Amniotic stem cell (primary cell): ENCODE measurements around the gene BCAS3.
"Not testable (repeated sequence)": the region's sequence is repeated elsewhere in the genome, so short reads cannot be mapped to it uniquely, and the experiment has no call there.

Source experiments
- DNase-seq: peaks from one replicate; lab custom pipeline; 2025; lab: John Stamatoyannopoulos, UW

BCAS3 gene

DNA sequence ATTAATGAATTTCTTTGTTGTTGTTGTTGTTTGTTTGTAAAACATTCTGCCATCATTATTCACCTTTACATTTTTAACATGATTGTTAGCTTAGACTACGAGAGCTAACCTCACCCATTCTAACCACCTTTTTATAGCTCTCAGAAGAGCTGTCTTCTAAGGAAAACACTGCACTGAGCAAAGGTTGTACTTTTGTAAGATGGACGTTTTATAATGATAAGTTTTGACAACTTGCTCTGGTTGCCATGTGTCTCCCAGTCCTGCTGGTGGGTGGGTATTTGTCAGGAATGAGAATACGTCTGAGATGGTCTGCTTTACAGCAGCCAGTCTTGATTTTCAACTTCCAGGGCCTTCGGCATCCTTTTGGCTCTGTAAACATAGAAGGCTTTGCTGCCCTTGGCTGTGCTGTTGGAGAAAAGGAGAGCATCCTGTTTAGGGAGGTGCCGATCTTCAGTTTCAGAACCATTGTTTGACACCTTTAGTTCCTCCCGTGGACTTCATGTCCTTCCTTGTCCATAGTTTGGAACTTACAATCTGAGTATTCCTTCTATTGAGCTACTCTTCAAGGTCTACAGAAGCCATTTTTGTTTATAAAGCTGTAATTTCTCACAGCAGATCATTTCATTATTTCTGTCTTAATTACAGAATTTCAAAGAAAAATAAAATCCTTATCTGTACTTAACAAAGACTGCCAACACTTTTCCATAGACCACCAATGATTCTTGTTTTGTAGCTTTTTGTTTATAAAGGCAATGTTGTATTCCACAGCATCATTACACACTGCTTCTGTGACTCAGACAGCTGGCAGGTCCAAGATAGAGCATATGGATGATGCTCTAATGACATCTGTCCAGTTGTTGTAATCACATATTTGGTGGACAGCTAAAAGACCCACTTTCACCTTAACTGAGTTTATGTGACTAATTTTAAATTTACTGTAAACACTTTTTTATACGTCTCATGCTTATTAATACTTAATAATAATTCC lies 451.9 kb downstream of the BCAS3 start:
- no peak for DNase-seq

DNA sequence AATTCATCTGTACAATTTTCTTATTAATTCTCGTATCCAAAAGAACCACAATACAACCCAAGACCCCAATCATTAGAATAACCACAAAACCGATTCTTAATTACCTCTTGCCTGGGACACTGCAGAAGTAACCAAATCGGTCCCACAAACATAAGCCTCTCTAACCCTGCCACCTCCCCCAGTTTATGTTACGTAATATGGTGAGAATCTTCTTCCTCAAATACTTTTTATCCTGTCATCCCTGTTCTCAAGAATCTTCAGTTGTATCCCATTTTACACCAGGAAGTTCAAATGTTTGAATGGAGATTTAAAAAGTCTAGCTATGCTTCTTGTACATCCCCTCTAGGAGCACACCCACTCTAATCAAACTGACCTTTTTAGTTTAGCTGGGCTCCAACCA lies 452.7 kb downstream of the BCAS3 start:
- DNase-seq, result no peak

DNA sequence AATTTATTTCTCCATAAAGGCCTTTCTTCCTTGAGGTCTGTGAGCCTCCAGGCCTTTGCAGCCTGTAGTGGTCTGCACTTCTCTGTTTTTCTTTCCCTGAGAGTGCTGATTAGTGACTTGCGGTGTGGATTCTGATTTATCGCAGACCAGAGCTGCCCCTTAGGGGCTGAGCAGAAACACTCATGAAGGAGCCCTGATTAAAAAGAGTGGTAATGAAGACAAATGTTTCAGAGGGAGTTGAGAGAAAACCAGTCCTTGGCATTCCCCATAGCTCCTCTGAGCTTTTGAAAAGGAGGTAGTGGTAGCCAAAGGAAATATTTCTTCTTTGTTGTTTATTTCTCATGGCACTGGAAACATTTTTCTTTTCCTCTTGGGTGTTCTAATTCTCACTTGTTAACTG lies 453.9 kb downstream of the BCAS3 start:
- no peak for DNase-seq

DNA sequence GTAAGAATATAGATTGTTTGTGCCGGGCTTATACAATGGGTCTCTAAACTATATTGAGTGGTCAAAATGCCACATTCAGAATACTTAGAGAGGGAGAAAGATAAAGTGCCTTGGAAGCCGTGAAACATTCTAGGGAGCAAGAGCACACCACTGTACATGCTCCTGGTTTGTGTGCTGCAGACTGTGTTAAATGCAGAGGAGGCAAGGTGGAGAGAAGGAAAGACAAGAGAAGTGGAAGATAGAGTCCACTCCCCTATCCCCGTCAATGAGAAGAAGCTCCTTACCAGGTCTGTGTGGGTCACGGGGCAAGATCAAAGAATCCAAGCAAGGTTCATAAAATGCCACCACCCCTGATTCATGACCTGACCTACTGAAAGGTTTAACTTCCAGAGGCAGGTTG lies 454.9 kb downstream of the BCAS3 start:
- no peak for DNase-seq

DNA sequence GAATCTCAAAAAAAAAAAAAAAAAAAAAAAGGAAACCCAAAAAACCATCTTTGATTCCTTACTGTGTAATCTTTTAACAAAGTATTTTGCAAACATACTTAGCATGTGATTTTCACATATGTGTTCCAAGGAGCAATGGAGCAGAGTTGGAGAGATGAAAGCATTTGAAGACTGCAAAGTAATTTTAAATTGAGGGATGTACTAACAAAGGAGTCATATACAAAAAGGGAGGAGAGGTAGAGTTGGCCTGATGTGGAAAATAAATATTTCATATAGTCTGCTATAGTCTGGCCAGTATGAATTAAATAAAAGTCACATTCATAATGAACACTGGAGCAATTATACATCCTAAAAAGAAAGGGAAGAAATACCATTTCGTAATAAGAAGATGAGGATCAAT lies 456.2 kb downstream of the BCAS3 start:
- no peak for DNase-seq

DNA sequence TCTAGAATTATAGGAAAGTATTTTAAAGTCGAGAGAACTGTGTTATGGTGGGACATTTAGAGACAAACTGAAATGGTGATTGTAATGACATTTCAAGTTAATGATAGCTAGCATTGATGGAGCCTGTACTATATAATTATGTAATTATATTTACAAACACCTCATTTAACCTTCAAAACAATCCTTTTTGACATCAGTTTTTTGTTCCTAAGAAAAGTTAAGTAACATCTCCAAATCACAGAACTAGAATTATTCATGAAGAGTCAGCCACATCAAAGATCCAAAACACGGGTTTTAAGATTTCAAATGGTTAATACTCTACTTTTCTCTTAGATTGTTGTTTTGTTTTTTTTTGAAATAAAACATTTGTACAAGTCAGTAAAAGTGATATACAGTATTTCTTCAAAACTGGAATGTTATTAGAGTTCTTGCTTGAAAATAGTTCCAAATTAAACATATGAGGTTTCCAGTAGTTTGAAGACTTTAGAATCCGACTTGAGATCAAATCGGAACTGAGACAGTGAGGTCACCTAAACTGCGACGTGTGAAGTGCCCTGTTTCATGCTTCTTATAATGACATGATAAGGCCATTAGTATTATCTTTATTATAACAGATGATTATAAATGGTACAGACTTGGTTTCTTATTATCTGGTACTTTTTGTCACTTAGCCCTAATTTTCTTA lies 457.0 kb downstream of the BCAS3 start:
- DNase-seq, result no peak

DNA sequence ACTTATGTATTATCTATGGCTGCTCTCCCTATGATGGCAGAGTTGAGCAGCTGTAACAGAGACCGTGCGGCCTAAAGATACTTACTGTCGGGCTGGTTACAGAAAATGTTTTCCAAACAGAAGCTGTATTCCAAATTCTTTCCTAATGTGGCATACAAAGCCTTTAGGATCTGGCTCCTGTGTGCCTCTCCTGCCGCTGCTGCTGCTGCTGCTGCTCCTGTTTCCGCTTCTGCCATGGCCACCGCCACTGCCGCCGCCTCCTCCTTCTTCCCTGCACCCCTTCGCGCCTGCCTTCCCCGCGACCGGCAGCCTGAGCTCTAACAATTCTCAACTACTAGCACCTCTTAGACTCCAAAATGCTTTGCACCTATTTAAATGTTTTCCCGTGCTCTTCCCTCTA lies 458.1 kb downstream of the BCAS3 start:
- DNase-seq, result no peak

DNA sequence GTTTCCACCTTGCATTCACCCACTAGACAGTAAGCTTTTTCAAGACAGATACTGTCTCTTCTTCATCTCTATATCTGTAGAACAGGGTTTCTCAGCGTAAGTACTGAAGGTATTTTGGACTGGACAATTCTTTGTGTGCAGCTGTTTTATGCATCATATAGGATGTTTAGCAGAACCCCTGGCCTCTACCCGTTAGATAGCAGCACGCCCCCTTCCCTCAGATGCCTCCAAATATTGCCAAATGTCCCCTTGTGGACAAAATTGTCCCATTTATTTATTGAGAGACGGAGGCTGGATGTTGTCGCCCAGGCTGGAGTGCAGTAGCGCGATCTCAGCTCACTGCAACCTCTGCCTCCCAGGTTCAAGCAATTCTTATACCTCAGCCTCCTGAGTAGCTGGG lies 458.6 kb downstream of the BCAS3 start:
- no peak for DNase-seq

DNA sequence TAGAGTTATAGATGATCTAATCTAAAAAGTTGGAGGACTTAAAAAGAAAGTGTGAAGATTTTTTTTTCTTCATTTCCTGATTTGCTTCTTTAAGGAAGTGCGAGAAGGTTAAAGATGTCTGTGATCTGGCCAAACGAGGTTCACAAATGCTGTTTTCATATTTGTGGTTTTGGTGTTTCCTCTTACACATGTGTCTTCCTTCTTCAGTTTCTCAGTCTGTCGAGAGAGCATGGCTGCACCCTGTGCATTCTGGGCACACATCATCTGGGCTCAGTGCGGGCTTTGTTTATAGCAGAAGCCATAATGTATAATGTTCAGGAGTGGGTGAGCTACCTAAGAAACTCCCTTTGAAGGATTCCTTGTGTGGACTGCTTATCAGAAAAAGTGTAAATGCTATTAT lies 461.6 kb downstream of the BCAS3 start:
- DNase-seq, result no peak

DNA sequence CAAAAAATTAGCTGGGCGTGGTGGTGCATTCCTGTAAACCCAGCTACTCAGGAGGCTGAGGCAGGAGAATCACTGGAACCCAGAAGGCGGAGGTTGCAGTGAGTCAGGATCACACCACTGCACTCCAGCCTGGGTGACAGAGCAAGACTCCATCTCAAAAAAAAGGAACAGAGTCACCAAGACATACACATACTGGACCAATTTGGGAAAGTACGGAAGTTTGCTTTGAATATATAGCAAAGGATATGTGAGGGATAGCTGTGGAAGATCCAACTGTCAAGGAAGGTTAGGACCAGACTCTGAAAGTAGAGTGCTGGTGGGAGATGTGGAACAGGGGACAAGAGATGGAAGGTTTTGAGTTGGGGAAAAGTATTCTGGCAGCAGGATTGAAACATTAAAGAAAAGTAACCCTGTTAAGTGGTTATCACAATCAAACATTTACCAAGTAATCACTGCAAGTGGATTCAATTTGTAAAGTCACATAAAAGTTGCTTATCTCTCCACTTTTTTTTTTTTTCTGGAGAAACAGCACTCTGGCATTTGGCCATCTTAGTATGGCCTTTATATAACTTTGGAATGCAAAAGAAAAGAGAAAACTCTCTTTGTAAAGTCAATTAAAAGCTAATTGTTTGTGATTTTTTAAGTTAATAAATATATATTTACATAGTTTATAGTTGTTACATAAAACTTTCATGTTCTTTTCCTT lies 462.6 kb downstream of the BCAS3 start:
- no peak for DNase-seq

DNA sequence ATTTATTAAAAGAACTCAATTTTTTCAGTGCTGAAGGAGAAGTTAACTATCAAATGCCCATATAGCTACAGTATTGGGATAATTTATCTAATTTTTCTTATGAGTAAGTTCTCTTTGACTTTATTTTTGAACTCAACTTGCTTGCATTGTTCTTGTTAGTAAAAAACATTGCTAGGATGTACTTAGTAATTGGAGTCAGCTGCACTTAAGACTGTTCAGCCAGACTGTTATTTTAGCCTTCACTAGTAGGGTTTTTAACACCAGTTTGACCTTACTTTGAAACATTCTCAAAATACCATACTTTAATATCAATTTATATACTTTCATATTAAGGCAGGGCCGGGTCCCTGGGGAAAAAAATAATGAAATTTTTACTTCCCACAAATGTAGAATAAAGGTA lies 465.4 kb downstream of the BCAS3 start:
- no peak for DNase-seq

DNA sequence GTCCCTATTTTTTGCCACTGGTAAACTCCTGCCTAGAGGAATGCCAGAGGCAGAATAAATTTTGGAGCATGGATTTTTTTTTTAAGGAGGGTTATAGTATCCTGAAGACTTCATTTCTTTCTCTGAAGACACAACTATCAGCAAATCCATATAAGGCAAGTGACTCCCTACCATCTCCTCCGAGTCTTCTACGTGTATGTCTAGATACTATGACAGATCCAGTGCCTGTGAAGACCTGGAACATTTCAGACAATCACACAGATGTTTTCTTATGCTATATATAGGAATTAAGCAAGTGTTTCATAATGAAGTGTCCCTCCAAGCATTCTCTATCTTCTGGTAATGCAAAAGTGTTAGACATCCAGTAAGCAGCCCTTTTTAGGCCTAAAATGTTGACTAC lies 466.5 kb downstream of the BCAS3 start:
- DNase-seq, result no peak

DNA sequence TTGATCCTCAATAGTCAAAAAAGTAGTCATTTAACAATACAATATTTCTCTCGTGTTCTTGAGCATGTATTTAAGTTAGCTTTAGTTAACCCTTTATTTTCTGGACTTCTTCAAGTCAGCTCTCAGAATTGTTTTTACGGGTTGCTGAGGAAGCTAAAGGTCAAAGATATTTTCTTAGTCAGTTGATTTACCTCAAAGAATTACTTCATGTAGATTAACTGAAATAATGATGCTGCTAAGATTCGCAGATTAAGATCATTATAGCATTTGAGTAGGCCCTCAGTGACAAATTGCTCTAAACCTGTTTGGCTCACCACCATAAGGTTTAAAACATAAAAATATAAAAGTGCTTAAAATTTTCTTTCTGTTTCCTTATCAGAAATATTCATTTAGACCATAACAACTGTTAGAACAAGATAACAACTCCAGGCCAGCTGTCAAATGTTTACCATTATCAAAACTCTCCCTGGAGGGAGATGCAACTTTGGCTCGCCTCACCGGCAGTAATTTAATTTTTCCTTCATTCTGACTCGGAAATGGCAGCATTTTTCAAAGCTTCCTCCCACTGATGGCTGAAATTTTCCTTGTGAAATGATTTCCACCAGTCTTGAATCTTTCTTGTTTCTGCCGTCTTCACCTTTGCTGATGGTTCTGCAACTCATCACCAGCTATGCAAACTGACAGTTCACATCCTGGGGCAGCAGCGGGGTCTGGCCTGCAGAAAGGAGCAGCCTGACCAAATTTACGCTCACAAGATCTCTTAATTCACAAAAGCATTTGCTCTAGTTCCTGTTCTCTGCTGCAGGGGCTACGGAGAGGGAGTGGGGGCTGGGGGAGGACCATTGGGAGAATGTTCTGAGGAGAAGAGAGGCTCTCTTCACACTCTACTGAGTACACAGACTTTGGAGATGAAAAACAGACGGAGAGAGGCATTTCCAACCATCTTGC lies 467.2 kb downstream of the BCAS3 start:
- DNase-seq, result no peak

DNA sequence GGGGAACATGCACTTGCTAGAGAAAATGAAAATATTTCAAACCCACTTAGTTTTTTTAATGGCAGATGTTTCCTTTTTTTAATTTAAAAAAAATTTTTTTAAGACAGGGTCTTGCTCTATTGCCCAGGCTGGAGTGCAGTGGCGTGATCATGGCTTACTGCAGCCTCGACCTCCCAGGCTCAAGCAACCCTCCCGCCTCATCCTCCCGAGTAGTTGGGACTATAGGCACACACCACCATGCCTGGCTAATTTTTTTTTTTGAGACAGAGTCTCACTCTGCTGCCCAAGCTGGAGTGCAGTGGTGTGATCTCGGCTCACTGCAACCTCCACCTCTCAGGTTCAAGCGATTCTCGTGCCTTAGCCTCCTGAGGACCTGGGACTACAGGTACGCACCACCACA lies 469.2 kb downstream of the BCAS3 start:
- not testable (repeated sequence) for DNase-seq

DNA sequence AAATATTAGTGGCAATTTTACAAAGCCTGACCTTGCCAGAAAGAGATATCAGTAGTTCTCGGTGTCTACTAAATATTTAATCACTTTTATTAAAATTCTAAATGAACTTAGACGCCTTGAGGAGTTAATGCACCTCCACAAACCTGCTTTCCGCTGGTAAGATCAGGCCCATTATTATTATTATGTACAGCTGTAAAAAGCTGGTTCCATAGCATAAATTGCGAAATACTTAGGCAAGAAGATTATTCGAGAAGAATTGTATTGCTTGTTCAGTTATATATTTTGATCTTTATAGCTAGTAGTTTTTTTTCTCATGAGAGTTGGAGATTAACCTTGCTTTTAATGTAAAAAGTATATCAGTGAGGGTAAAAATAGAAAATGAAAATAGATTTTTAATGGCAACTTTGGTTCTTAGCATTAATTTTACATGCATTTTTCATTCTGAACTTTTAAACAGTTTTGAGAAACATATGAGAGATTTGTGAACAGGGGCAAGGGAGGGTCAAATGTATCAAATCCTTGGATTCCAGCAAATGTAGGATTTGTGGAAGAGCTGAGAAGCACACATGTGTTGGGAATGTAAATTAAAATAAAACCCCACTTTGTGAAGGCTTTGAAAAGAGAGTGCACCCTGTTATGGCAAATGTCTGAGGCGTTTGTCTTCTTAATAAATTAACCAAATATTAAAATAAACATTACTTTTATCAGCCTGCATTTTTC lies 471.6 kb downstream of the BCAS3 start:
- DNase-seq, result no peak

DNA sequence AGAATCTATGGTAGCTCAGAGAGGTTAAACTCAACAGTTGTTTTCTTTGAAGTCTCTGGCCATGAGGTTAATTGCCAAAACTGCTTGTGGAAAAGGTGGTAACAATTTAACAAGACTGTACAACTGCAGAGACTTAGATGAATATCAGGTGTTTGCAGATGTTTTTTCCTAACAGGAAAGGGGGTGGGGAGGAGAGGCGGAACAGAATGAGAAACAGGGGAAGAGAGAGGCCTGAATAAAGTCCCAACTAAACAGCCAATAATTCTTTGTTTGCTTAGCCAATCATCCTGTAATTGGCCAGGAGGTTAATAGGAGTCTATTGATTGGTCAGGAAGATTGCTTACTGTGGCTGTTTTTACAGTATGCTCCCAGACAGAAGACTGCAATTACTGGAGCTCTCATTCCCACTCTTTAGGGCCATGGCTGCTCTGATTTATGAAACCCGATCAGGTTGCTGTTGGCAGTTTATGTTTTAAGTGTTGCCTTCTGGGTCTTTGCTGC lies 472.3 kb downstream of the BCAS3 start:
- no peak for DNase-seq

DNA sequence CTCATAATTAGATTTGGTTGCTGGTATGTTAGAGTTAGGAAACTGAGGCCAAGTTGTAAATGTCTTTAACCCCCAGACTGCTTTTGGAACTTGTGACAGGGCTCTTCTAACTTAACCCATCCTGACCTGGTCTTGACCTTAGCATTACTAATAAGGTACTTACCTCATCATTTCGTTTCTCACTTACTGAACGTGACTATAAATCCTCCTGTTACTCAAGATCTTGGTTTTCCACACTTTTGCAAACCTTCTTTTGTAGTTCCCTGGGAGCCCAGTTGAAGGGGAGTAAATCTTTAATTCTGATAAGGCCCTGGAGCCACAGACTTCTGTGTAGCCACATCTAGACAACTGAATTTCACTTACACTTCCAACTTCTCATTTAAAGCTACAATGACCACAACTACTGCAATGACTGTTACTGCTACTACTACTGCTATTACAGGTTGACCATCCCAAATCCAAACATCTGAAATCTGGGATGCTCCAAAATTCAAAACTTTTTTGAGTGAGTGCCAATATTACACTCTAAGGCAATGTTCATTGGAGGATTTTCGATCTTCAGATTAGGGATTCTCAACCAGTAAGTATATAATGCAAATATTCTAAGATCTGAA lies 473.1 kb downstream of the BCAS3 start:
- no peak for DNase-seq

DNA sequence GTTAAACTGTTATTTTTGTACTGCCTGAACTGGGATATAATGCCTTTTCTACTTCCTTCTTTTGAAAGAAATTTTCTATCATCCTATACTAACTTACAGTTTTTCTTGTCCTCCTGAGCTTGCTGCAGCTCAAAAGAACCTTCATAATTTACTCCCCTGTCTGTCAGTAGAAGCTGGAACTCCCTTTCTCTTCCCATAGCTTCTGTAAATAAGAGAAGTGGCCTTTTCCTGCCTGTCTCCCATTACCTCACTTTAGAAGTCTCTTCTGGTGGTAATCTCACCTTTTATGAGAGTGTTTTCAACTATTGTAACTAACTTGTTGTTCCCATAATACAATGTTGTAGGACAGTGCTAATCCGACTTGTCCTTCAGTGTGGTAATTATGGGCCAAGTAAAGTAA lies 475.2 kb downstream of the BCAS3 start:
- no peak for DNase-seq

DNA sequence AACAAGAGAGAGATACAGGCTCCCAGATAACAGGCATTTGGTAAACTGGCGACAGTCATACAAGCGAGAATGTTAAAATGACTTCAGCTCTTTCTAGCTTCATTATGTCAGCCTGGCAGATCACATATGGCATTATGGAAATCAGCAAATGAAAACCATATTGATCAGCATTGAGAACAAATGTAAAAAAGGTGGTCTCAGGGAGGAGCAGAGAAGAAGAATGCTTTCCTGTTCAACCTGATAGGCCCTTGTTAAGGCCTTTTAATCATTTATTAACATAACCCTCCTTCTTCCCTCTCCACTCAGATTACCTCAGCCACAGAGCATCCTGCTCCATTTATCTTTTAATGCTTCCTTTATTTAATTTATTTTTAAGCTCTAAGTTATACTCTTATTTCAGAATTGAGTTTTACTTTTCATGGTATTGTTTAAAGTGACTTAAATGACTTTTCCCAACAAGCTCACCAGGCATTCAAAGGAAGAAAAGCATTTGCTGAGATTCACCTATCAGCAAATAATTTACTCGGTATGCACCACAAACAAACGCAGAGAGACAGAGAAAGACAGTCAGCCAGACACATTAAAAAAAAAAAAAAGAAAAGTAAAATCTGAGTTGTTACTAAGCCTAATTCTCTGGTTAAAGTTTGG lies 478.1 kb downstream of the BCAS3 start:
- DNase-seq, result no peak
